ENCODE results near the gene LRRC7. TPM values are rescaled to one million over a fixed set of nuclear protein-coding genes. Genes with fewer than 3 reads are reported as not detected.

LRRC7 gene
- total RNA-seq, 2 experiments from 2014 or later, result not detected

- ChIA-PET CTCF (no interaction called here), POLR2A (no interaction called here)
- H3K9me3 Mint-ChIP-seq, result no peaks in the 10 kb centered on the region
- DNase-seq, result no peak
- H3K4me1 Mint-ChIP-seq, result no peaks in the 10 kb centered on the region
- H3K27ac Mint-ChIP-seq, result no peak overlapping the region
- no peak overlapping the region for H3K4me3 Mint-ChIP-seq
- H3K36me3 Mint-ChIP-seq (ENCODE audit: low read depth), result no peaks in the 10 kb centered on the region
- no peaks in the 10 kb centered on the region for H3K27me3 Mint-ChIP-seq
These were observed 437.8 kb downstream of the LRRC7 start for GRCh38 chr1:70005386-70006034.

GRCh38 chr1:70008660-70009059 lies 440.9 kb downstream of the LRRC7 start:
- DNase-seq, result no peak
- Mint-ChIP-seq H3K27me3 (no peaks in the 10 kb centered on the region), H3K4me3 (no peak overlapping the region), H3K36me3 (ENCODE audit: low read depth) (no peaks in the 10 kb centered on the region), H3K4me1 (no peaks in the 10 kb centered on the region), H3K27ac (no peak overlapping the region), H3K9me3 (no peaks in the 10 kb centered on the region)
- POLR2A ChIA-PET, result no interaction called here
- CTCF ChIA-PET, result no interaction called here

- DNase-seq, result no peak
- no peaks in the 10 kb centered on the region for H3K36me3 Mint-ChIP-seq (ENCODE audit: low read depth)
- CTCF ChIA-PET, result no interaction called here
- H3K9me3 Mint-ChIP-seq, result no peaks in the 10 kb centered on the region
- no peak overlapping the region for H3K27ac Mint-ChIP-seq
- H3K4me3 Mint-ChIP-seq, result no peak overlapping the region
- POLR2A ChIA-PET, result no interaction called here
- no peaks in the 10 kb centered on the region for H3K4me1 Mint-ChIP-seq
- H3K27me3 Mint-ChIP-seq, result no peaks in the 10 kb centered on the region
These were observed 450.0 kb downstream of the LRRC7 start for GRCh38 chr1:70017770-70018169.

GRCh38 chr1:70024272-70024671 lies 456.6 kb downstream of the LRRC7 start:
- DNase-seq, result no peak
- ChIA-PET CTCF (interaction anchor here (1.0 kb wide), 1 partner anchor 10 kb away, joined by 5 read pairs; no protein-coding TSS in a partner anchor), POLR2A (no interaction called here)
- no peaks in the 10 kb centered on the region for H3K9me3 Mint-ChIP-seq
- no peaks in the 10 kb centered on the region for H3K4me1 Mint-ChIP-seq
- no peak overlapping the region for H3K27ac Mint-ChIP-seq
- H3K4me3 Mint-ChIP-seq, result no peak overlapping the region
- H3K27me3 Mint-ChIP-seq, result no peaks in the 10 kb centered on the region
- H3K36me3 Mint-ChIP-seq (ENCODE audit: low read depth), result no peaks in the 10 kb centered on the region

DNA sequence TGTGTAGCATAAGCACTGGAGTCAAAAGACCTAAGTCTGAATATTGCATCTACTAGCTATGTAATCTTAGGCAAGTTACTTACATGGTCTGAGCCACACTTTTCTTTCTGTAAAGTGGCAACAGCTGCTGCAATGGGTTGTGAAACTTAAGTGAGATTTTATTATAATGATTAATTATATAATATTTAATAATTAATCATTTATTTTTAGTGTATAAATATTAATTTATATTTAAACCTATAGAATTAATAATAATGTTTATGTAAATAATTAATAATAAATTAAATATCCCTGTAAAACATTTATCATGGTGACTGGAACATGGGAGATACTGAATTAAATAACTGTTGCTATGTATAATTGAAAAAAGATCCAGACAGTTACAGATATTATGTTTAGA lies 457.3 kb downstream of the LRRC7 start:
- Mint-ChIP-seq H3K27me3 (no peaks in the 10 kb centered on the region), H3K4me1 (no peaks in the 10 kb centered on the region), H3K27ac (no peak overlapping the region), H3K9me3 (no peaks in the 10 kb centered on the region), H3K36me3 (ENCODE audit: low read depth) (no peaks in the 10 kb centered on the region), H3K4me3 (no peak overlapping the region)
- DNase-seq, result no peak
- CTCF ChIA-PET, result interaction anchor here (1.0 kb wide), 1 partner anchor 11 kb away, joined by 5 read pairs; no protein-coding TSS in a partner anchor
- POLR2A ChIA-PET, result no interaction called here

DNA sequence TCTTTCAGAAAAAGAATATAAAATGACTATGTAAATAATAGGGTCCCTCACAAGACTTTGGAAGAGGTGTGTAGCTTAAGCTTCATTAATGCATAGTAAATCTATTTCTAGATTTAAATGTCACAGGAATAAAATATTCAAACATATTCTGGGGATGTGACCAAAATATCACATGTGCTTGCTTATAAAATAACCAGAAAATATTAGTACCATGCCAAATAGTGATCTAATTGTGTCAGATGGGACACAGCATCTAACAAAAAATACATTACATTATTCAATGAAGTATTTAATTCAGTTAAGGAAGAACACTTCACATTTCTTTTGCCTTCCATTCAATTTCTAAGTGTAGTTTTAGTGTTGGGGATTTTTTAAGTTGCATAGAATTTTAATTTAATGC lies 458.1 kb downstream of the LRRC7 start:
- CTCF ChIA-PET, result no interaction called here
- no peaks in the 10 kb centered on the region for H3K27me3 Mint-ChIP-seq

DNA sequence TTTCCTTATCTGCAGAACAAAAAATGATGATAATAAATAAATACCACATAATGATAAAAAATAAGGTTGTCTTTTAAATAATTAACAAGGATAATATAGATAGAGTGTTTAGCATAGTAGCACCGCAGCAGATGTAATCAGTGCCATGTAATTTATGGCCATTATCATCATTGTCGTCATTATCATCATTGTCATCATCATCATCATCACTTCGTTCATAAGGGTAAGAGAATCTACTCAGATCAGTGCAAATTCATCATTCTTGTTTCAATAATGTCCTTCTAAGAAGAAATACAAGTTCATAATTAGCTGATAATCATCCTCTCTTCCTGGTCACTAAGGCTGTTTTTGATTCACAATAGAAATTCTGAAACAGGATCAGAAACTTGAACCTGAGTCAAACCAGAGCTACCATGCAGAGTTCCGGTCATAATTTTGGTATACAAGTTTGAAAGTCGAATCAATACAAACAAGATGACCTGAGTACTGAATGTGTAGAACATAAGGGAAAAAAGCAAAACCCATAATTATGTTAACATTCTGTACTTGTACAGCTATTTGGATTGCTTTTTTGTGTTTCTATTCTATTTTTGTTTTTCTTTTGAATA lies 465.6 kb downstream of the LRRC7 start:
- Mint-ChIP-seq H3K4me3 (no peak overlapping the region), H3K36me3 (ENCODE audit: low read depth) (no peaks in the 10 kb centered on the region), H3K9me3 (no peaks in the 10 kb centered on the region), H3K27me3 (no peaks in the 10 kb centered on the region), H3K4me1 (no peaks in the 10 kb centered on the region), H3K27ac (no peak overlapping the region)
- DNase-seq, result no peak
- POLR2A ChIA-PET, result no interaction called here
- CTCF ChIA-PET, result no interaction called here

More for the DNA sequence above, 458.1 kb downstream of the LRRC7 start:
- H3K9me3 Mint-ChIP-seq, result no peaks in the 10 kb centered on the region
- DNase-seq, result no peak
- H3K36me3 Mint-ChIP-seq (ENCODE audit: low read depth), result no peaks in the 10 kb centered on the region
- no peaks in the 10 kb centered on the region for H3K4me1 Mint-ChIP-seq
- H3K4me3 Mint-ChIP-seq, result no peak overlapping the region
- POLR2A ChIA-PET, result no interaction called here
- H3K27ac Mint-ChIP-seq, result no peak overlapping the region

DNA sequence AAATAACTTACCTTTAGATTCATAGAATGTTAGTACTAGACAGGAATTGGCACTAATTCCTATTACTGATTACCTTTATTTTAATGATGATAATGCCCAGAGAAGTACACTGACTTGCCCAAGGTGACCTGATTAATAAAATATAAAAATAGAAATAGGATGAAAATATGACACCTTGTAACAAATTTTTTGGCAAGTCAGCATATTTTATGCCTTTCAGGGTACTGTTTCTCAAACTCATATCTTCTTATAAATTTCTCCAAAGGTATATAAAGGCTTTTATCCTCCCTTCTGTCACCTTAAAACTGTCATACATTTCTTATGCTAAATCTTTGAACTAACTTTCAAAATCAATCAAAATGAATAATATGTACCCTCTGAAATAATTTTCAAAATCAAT lies 466.2 kb downstream of the LRRC7 start:
- Mint-ChIP-seq H3K27ac (no peak overlapping the region), H3K4me3 (no peak overlapping the region), H3K9me3 (no peaks in the 10 kb centered on the region), H3K27me3 (no peaks in the 10 kb centered on the region), H3K36me3 (ENCODE audit: low read depth) (no peaks in the 10 kb centered on the region), H3K4me1 (no peaks in the 10 kb centered on the region)
- ChIA-PET CTCF (no interaction called here), POLR2A (no interaction called here)
- DNase-seq, result no peak

- no peak for DNase-seq
- Mint-ChIP-seq H3K4me3 (no peak overlapping the region), H3K4me1 (no peaks in the 10 kb centered on the region), H3K9me3 (no peaks in the 10 kb centered on the region), H3K27me3 (no peaks in the 10 kb centered on the region), H3K27ac (no peak overlapping the region), H3K36me3 (ENCODE audit: low read depth) (no peaks in the 10 kb centered on the region)
- ChIA-PET POLR2A (no interaction called here), CTCF (no interaction called here)
These were observed 466.7 kb downstream of the LRRC7 start for GRCh38 chr1:70034403-70034802.

DNA sequence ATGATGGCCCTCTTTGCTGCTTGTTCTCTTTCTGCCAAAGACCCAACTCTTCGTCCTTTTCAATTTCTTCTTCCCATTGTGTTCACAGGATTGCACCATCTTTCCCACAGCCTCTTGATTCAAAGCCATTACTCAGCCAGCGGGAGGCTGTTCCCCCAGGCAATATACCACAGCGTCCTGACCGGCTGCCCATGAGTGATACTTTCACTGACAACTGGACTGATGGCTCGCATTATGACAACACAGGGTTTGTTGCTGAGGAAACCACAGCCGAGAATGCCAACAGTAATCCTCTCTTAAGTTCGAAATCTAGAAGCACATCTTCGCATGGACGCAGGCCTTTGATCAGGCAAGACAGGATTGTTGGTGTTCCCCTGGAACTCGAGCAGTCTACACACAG lies 470.3 kb downstream of the LRRC7 start:
- no peak overlapping the region for H3K4me3 Mint-ChIP-seq
- no peaks in the 10 kb centered on the region for H3K4me1 Mint-ChIP-seq
- H3K36me3 Mint-ChIP-seq (ENCODE audit: low read depth), result no peaks in the 10 kb centered on the region
- no peaks in the 10 kb centered on the region for H3K9me3 Mint-ChIP-seq
- ChIA-PET POLR2A (no interaction called here), CTCF (no interaction called here)
- H3K27me3 Mint-ChIP-seq, result no peaks in the 10 kb centered on the region
- no peak for DNase-seq
- H3K27ac Mint-ChIP-seq, result no peak overlapping the region

DNA sequence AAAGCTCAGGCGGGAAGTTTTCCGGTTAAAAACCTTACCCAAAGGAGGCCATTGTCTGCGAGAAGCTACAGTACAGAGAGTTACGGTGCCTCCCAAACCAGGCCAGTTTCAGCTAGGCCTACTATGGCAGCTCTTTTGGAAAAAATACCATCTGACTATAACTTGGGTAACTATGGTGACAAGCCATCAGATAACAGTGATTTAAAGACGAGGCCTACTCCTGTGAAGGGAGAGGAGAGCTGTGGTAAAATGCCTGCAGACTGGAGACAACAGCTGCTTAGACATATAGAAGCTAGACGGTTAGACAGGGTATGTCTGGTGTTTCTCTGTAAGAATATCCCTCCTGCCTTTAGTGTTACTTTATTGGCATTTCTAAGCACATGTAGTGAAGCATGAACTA lies 471.8 kb downstream of the LRRC7 start:
- ChIA-PET CTCF (no interaction called here), POLR2A (no interaction called here)
- no peaks in the 10 kb centered on the region for H3K27me3 Mint-ChIP-seq
- H3K4me3 Mint-ChIP-seq, result no peak overlapping the region
- no peaks in the 10 kb centered on the region for H3K4me1 Mint-ChIP-seq
- no peak for DNase-seq
- H3K9me3 Mint-ChIP-seq, result no peaks in the 10 kb centered on the region
- H3K27ac Mint-ChIP-seq, result no peak overlapping the region
- H3K36me3 Mint-ChIP-seq (ENCODE audit: low read depth), result no peaks in the 10 kb centered on the region

- H3K27me3 Mint-ChIP-seq, result no peaks in the 10 kb centered on the region
- no peak overlapping the region for H3K4me3 Mint-ChIP-seq
- H3K4me1 Mint-ChIP-seq, result no peaks in the 10 kb centered on the region
- no peaks in the 10 kb centered on the region for H3K36me3 Mint-ChIP-seq (ENCODE audit: low read depth)
- DNase-seq, result no peak
- ChIA-PET POLR2A (no interaction called here), CTCF (no interaction called here)
- H3K27ac Mint-ChIP-seq, result no peak overlapping the region
- H3K9me3 Mint-ChIP-seq, result no peaks in the 10 kb centered on the region
These were observed 473.8 kb downstream of the LRRC7 start for GRCh38 chr1:70041317-70042045.

DNA sequence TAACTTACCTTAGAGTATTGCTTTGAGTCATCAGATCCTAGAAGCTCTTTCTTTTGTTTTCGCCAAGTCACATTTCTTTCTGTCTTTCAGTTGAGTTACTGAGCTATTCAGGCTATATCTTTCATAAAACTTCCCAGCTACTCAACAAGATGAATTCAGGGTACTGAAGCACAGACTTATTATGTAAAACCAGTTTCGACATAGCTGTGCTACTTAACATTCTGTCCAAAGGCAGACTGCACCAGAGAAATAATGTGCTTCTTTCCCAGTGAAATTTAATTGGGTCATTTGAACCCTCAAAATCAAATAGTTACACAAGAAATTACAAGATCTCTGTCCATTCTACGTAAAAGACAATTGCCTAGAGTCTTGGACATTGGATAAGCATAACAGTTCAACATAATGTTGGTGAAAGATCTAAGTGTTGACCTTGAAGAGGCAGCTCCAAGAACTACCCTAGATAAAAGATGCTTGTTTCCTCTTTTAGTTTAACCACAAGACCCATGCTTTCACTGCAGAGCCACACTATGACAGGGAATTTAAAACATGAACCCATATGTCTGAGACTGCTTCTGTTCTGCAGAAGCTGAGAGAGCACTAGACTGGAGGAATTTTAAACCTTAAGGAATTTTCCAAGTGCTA lies 474.5 kb downstream of the LRRC7 start:
- H3K4me1 Mint-ChIP-seq, result no peaks in the 10 kb centered on the region
- H3K27ac Mint-ChIP-seq, result no peak overlapping the region
- no peaks in the 10 kb centered on the region for H3K9me3 Mint-ChIP-seq
- no peaks in the 10 kb centered on the region for H3K27me3 Mint-ChIP-seq
- no peak for DNase-seq
- H3K4me3 Mint-ChIP-seq, result no peak overlapping the region
- H3K36me3 Mint-ChIP-seq (ENCODE audit: low read depth), result no peaks in the 10 kb centered on the region
- ChIA-PET CTCF (no interaction called here), POLR2A (no interaction called here)

All from activated CD4-positive, alpha-beta memory T cell treated with anti-CD3 and anti-CD28 coated beads, Interleukin-2, amount 10 ng/mL, durations not matched to agents 7 days and 5 days (primary cell).